Bronchial epithelial cell (primary cell): ENCODE data around the gene PCDH1. TPM values are rescaled to one million over a fixed set of nuclear protein-coding genes. Genes with fewer than 3 reads are reported as not detected.

Source experiments
- DNase-seq: peaks from one replicate; pipeline ENCODE4 v3.0.0-alpha.2; 2010; ENCODE audit warnings: low read depth
- FAIRE-seq: peaks from 2 replicates; lab custom pipeline; 2011; peaks lifted over from hg19 to GRCh38; lab: Jason Lieb, UNC
- H3K27me3 ChIP-seq: 2 replicates; pipeline ENCODE4 v1.5.1; 2011; ENCODE audit warnings: low read length; ENCODE audit not compliant: control insufficient read depth, insufficient read depth
- H3K36me3 ChIP-seq: 2 replicates; pipeline ENCODE4 v1.5.1; 2011; ENCODE audit warnings: low read length; ENCODE audit not compliant: control insufficient read depth, insufficient read depth
- H3K4me3 ChIP-seq: 2 replicates; pipeline ENCODE4 v1.5.1; 2011; ENCODE audit warnings: mild to moderate bottlenecking, low read depth, low read length, control low read depth
- CTCF ChIP-seq: IDR thresholded peaks from 2 replicates; pipeline ENCODE4 v1.5.1; 2011; ENCODE audit warnings: mild to moderate bottlenecking, moderate library complexity, low read length, control low read depth, inconsistent platforms; ENCODE audit not compliant: insufficient read depth, severe bottlenecking
- total RNA-seq: library from RNA; depleted of rRNA; stranded (reverse); fragments of >200 nt; gene quantifications from 2 replicates; pipeline ENCODE4 v1.2.1, GENCODE V29; 2014

Gene PCDH1
- total RNA-seq, 1 donor from 2014 or later = 85.3 TPM

GRCh38 chr5:141906972-141907371, 28.8 kb upstream of the PCDH1 start:
- DNase-seq = no peak
- Histone ChIP-seq H3K4me3 (no peak overlapping the region), H3K36me3 (no peaks in the 10 kb centered on the region), H3K27me3 (peaks cover 3% of the 10 kb centered on the region)
- no peak for FAIRE-seq
- TF ChIP-seq CTCF = no peak

- Histone ChIP-seq H3K36me3 (no peaks in the 10 kb centered on the region), H3K27me3 (peaks cover 3% of the 10 kb centered on the region), H3K4me3 (no peak overlapping the region)
- DNase-seq = no peak
- FAIRE-seq = no peak
- no peak for TF ChIP-seq CTCF
Measured at GRCh38 chr5:141906517-141906916, 28.3 kb upstream of the PCDH1 start.

- DNase-seq (no peak), FAIRE-seq (no peak)
- Histone ChIP-seq H3K36me3 (no peaks in the 10 kb centered on the region), H3K27me3 (peaks cover 3% of the 10 kb centered on the region), H3K4me3 (no peak overlapping the region)
- TF ChIP-seq CTCF = no peak
Measured at GRCh38 chr5:141904551-141904950, 26.3 kb upstream of the PCDH1 start.

- TF ChIP-seq CTCF = no peak
- H3K4me3 ChIP-seq = no peak overlapping the region
- FAIRE-seq (no peak), DNase-seq (no peak)
- H3K27me3 ChIP-seq = peaks cover 3% of the 10 kb centered on the region
- no peaks in the 10 kb centered on the region for H3K36me3 ChIP-seq
Measured at GRCh38 chr5:141903261-141903660, 25.1 kb upstream of the PCDH1 start.

- DNase-seq = no peak
- peaks cover 3% of the 10 kb centered on the region for H3K27me3 ChIP-seq
- no peak for TF ChIP-seq CTCF
- FAIRE-seq = no peak
- H3K36me3 ChIP-seq = no peaks in the 10 kb centered on the region
- no peak overlapping the region for H3K4me3 ChIP-seq
Measured at GRCh38 chr5:141902015-141902814, 24.0 kb upstream of the PCDH1 start.
